ENCODE measurements around the gene ETV4. TPM values are rescaled to one million over a fixed set of nuclear protein-coding genes. Genes with fewer than 3 reads are reported as not detected.

ETV4 gene
- total and polyA plus RNA-seq, 2 of the 13 experiments (the other 11 are each of a cell fraction or from before 2014, with no cell fraction given), result 128 to 330 TPM

GRCh38 chr17:43483674-43484551 lies 62.2 kb downstream of the ETV4 start, which contains the start of gene DHX8 (continued):
- TF ChIP-seq ZNF142 (CRISPR knock-in tag; IDR thresholded peaks at IDR 0.05) (peak; percentile 67), ZC3H13 (CRISPR knock-in tag; IDR thresholded peaks at IDR 0.05) (peak; percentile 50; the same call in 1 of the 2 replicates), SOX6 (IDR thresholded peaks at IDR 0.05) (no peak), SOX6 (CRISPR knock-in tag; IDR thresholded peaks at IDR 0.05) (peak; percentile 92), HOXA7 (CRISPR knock-in tag; IDR thresholded peaks at IDR 0.05) (no peak), TMF1 (CRISPR knock-in tag; IDR thresholded peaks at IDR 0.05; ENCODE audit: low read depth) (0 out of 2 replicates have a peak, but pooled peaks have one; percentile 51), JUNB (CRISPR knock-in tag; IDR thresholded peaks at IDR 0.05; ENCODE audit: borderline replicate concordance) (no peak), HMGA1 (CRISPR knock-in tag; conservative IDR thresholded peaks at IDR 0.05) (no peak), ZNF263 (CRISPR knock-in tag; IDR thresholded peaks at IDR 0.05) (peak; percentile 53; the same call in 1 of the 2 replicates), FOXO1 (CRISPR knock-in tag; IDR thresholded peaks at IDR 0.05) (peak; percentile 90), RERE (CRISPR knock-in tag; IDR thresholded peaks at IDR 0.05; ENCODE audit: low read depth) (peak; percentile 69; the same call in 1 of the 2 replicates), ZKSCAN8 (CRISPR knock-in tag; IDR thresholded peaks at IDR 0.05; ENCODE audit: borderline replicate concordance) (peak; percentile 95; the same call in 1 of the 2 replicates), GTF3A (CRISPR knock-in tag; conservative IDR thresholded peaks at IDR 0.05) (peak; percentile 93; the same call in 1 of the 2 replicates), AGO1 (IDR thresholded peaks at IDR 0.05; ENCODE audit: low read depth, low read length, poor library complexity, severe bottlenecking) (no peak), FOSL2 (CRISPR knock-in tag; IDR thresholded peaks at IDR 0.05) (peak; percentile 77), CHD2 (IDR thresholded peaks at IDR 0.05; ENCODE audit: low read depth, low read length) (0 out of 2 replicates have a peak, but pooled peaks have one; percentile 12), BATF2 (CRISPR knock-in tag; IDR thresholded peaks at IDR 0.05) (no peak)
